SK-N-SH (cell line): ENCODE data around the gene HBEGF. TPM values are rescaled to one million over a fixed set of nuclear protein-coding genes. Genes with fewer than 3 reads are reported as not detected.
A peak's percentile ranks its signal among the peaks of the same experiment; 100 is the strongest.

Experiments
- CTCF ChIA-PET: fragments of 300-600, 350-600 bp; formaldehyde crosslinking; extraction: SDS; loops from one replicate; lab custom pipeline; 2021; lab: Yijun Ruan, JAX
- POLR2A ChIA-PET: fragments of 350-600 bp; sonication (Branson Sonifier 250); formaldehyde crosslinking; extraction: SDS; loops from one replicate; lab custom pipeline; 2020; ENCODE audit warnings: antibody characterized with exemption, inconsistent platforms; lab: Yijun Ruan, JAX
- DNase-seq: peaks from one replicate; pipeline ENCODE4 v3.0.0; 2012
- H2AFZ ChIP-seq: fragments of 200-600 bp; sonication (generic); 2 replicates; pipeline ENCODE4 v1.8.1; 2016; ENCODE audit warnings: antibody characterized with exemption, mild to moderate bottlenecking, low read depth
- H3F3A ChIP-seq: fragments of 200-600 bp; sonication (generic); replicated peaks from 2 replicates; pipeline ENCODE3; 2016; ENCODE audit warnings: antibody characterized with exemption, mild to moderate bottlenecking; ENCODE audit not compliant: insufficient read depth
- H3K27ac ChIP-seq, 2 experiments: fragments of 200-500 bp in 1 of 2; fragments of 200-600 bp in 1 of 2; sonication (Bioruptor generic) in 1 of 2; sonication (generic), shearing (Covaris generic) in 1 of 2; 2 replicates each; pipeline versions ENCODE4 v1.5.1 to v1.6.1; 2014 to 2016; ENCODE audit warnings: low read depth in 2 of 2, inconsistent platforms in 1 of 2, low read length in 1 of 2, mild to moderate bottlenecking in 1 of 2, mixed read lengths in 1 of 2
- H3K27me3 ChIP-seq: fragments of 200-600 bp; sonication (generic), shearing (Covaris generic); 2 replicates; pipeline ENCODE4 v1.6.1; 2016; ENCODE audit warnings: mixed run types; ENCODE audit not compliant: insufficient read depth
- H3K36me3 ChIP-seq, 2 experiments: fragments of 200-500 bp in 1 of 2; fragments of 200-600 bp in 1 of 2; sonication (Bioruptor generic) in 1 of 2; sonication (generic) in 1 of 2; replicated peaks in 1 of 2; 2 replicates each; pipeline versions ENCODE3 to v1.5.1; 2014 to 2016; ENCODE audit warnings: low read length in 1 of 2, mild to moderate bottlenecking in 1 of 2; ENCODE audit not compliant: insufficient read depth in 2 of 2, control insufficient read depth in 1 of 2
- H3K4me1 ChIP-seq, 2 experiments: fragments of 200-500 bp in 1 of 2; fragments of 200-600 bp in 1 of 2; sonication (Bioruptor generic) in 1 of 2; sonication (generic), shearing (Covaris generic) in 1 of 2; 2 replicates each; pipeline versions ENCODE4 v1.5.1 to v1.6.1; 2014 to 2016; ENCODE audit warnings: low read depth in 1 of 2, low read length in 1 of 2, mixed run types in 1 of 2; ENCODE audit not compliant: insufficient read depth in 2 of 2, control insufficient read depth in 1 of 2
- H3K4me2 ChIP-seq: fragments of 200-600 bp; sonication (generic), shearing (Covaris generic); 2 replicates; pipeline ENCODE4 v1.6.1; 2017; ENCODE audit warnings: mixed run types
- H3K4me3 ChIP-seq, 2 experiments: fragments of 200-500 bp in 1 of 2; fragments of 200-600 bp in 1 of 2; sonication (Bioruptor generic) in 1 of 2; sonication (generic), shearing (Covaris generic) in 1 of 2; 2 replicates each; pipeline versions ENCODE4 v1.5.1 to v1.8.1; 2014 to 2016; ENCODE audit warnings: low read depth in 2 of 2, inconsistent platforms in 1 of 2, low read length in 1 of 2, mild to moderate bottlenecking in 1 of 2, mixed read lengths in 1 of 2, moderate library complexity in 1 of 2
- H3K79me2 ChIP-seq: fragments of 200-600 bp; sonication (generic); 2 replicates; pipeline ENCODE4 v1.8.1; 2017; ENCODE audit warnings: mild to moderate bottlenecking; ENCODE audit not compliant: insufficient read depth
- H3K9ac ChIP-seq: fragments of 200-600 bp; sonication (generic); 2 replicates; pipeline ENCODE4 v1.6.1; 2017; ENCODE audit warnings: mixed run types
- H3K9me2 ChIP-seq: fragments of 200-600 bp; sonication (generic); 2 replicates; pipeline ENCODE4 v1.6.1; 2017; ENCODE audit warnings: mixed run types
- H3K9me3 ChIP-seq: fragments of 200-600 bp; sonication (generic); 2 replicates; pipeline ENCODE4 v1.6.1; 2017; ENCODE audit warnings: mixed run types, mild to moderate bottlenecking, moderate library complexity
- H4K20me1 ChIP-seq: fragments of 200-600 bp; sonication (generic); 2 replicates; pipeline ENCODE4 v1.6.1; 2017; ENCODE audit warnings: mild to moderate bottlenecking, mixed run types; ENCODE audit not compliant: insufficient read depth
- EP300 ChIP-seq, 2 experiments: IDR thresholded peaks; 2 replicates each; pipeline versions ENCODE4 v1.4.0 to v1.6.1; 2012; ENCODE audit warnings: borderline replicate concordance in 1 of 2, low read depth in 1 of 2, low read length in 1 of 2
- EZH2phosphoT487 ChIP-seq: fragments of 200-600 bp; sonication (generic); IDR thresholded peaks from 2 replicates; pipeline ENCODE4 v1.6.1; 2017; ENCODE audit warnings: low read depth, mixed run types, mild to moderate bottlenecking, antibody characterized with exemption, moderate library complexity, borderline replicate concordance
- FOSL2 ChIP-seq: IDR thresholded peaks from 2 replicates; pipeline ENCODE4 v1.4.0; 2012; ENCODE audit warnings: low read depth, mild to moderate bottlenecking, moderate library complexity, borderline replicate concordance
- FOXJ3 ChIP-seq: sonication (generic); formaldehyde crosslinking; IDR thresholded peaks from 2 replicates; pipeline ENCODE4 v1.5.1; 2020; ENCODE audit warnings: mild to moderate bottlenecking, missing genetic modification reagents
- IRF3 ChIP-seq: fragments of 150-350 bp; IDR thresholded peaks from 2 replicates; pipeline ENCODE4 v1.6.1; 2016; ENCODE audit warnings: mild to moderate bottlenecking, low read depth, low read length
- MAX ChIP-seq: IDR thresholded peaks from 2 replicates; pipeline ENCODE4 v1.4.0; 2012; ENCODE audit warnings: low read depth
- MEF2A ChIP-seq: IDR thresholded peaks from 2 replicates; pipeline ENCODE4 v1.4.0; 2012; ENCODE audit warnings: low read depth, borderline replicate concordance
- MXI1 ChIP-seq: IDR thresholded peaks from 2 replicates; pipeline ENCODE4 v1.6.1; 2012; ENCODE audit warnings: mild to moderate bottlenecking, low read depth, low read length, improper control_type of control experiment
- RFX5 ChIP-seq: IDR thresholded peaks from 2 replicates; pipeline ENCODE4 v1.6.1; 2012; ENCODE audit warnings: mild to moderate bottlenecking, improper control_type of control experiment, low read length
- RXRA ChIP-seq: IDR thresholded peaks from 2 replicates; pipeline ENCODE4 v1.4.0; 2012; ENCODE audit warnings: low read depth, mild to moderate bottlenecking, borderline replicate concordance
- TCF12 ChIP-seq: IDR thresholded peaks from 2 replicates; pipeline ENCODE4 v1.4.0; 2012
- USF2 ChIP-seq: fragments of 150-350 bp; IDR thresholded peaks from 2 replicates; pipeline ENCODE4 v1.6.1; 2017; ENCODE audit warnings: antibody characterized with exemption, low read length, low read depth, borderline replicate concordance
- ZBTB33 ChIP-seq: IDR thresholded peaks from 2 replicates; pipeline ENCODE4 v1.4.0; 2012; ENCODE audit warnings: low read depth, borderline replicate concordance
- WGBS: methylation state at CpG from one replicate; pipeline ENCODE4 v1.1.6; 2017; ENCODE audit warnings: low lambda C conversion rate; 5-methylcytosine and 5-hydroxymethylcytosine counted together
- polyA plus RNA-seq, 3 experiments: library from polyadenylated mRNA; depleted of rRNA; stranded (reverse); fragments of >200 nt; gene quantifications; 2 replicates each; pipeline ENCODE4 v1.2.3, GENCODE V29; 2012

The HBEGF gene
- polyA plus RNA-seq, 1 of the 3 experiments (the other 2 are of a cell fraction): 59.8 TPM

GRCh38 chr5:140312791-140313189 is 33.6 kb downstream of the HBEGF start:
- H3K9me2 ChIP-seq: no peaks in the 10 kb centered on the region
- H3K4me2 ChIP-seq: peak overlapping the region; percentile 56; the same call in 1 of the 2 replicates
- CTCF ChIA-PET: no interaction called here
- WGBS: 96% methylated on average over 7 of the region's 7 CpGs
- no peaks in the 10 kb centered on the region for H3K9me3 ChIP-seq
- H4K20me1 ChIP-seq: no peaks in the 10 kb centered on the region
- DNase-seq: no peak
- H3K27ac ChIP-seq: peak overlapping the region in 1 of 2 experiments; percentile 100; a peak in 2 of 4 replicates
- no peaks in the 10 kb centered on the region for H3K27me3 ChIP-seq
- TF ChIP-seq ZBTB33 (no peak), MEF2A (no peak), FOSL2 (no peak), IRF3 (no peak), RFX5 (no peak), MXI1 (no peak), RXRA (no peak), TCF12 (no peak)
- TF ChIP-seq, all 33 proteins: peak for 0
- POLR2A ChIA-PET: no interaction called here
- H3K36me3 ChIP-seq: no peaks in the 10 kb centered on the region
- H2AFZ ChIP-seq: peak overlapping the region; percentile 5; the same call in 1 of the 2 replicates
- no peak overlapping the region for H3K4me3 ChIP-seq
- H3K9ac ChIP-seq: peak overlapping the region; percentile 87; the same call in 1 of the 2 replicates
- no peaks in the 10 kb centered on the region for H3K79me2 ChIP-seq
- H3K4me1 ChIP-seq: peaks cover 0 to 29% of the 10 kb centered on the region in 2 experiments; a peak in 3 of 4 replicates
- peaks cover 38% of the 10 kb centered on the region for H3F3A ChIP-seq

- Histone ChIP-seq H3K9me3 (no peaks in the 10 kb centered on the region), H3F3A (peaks cover 34% of the 10 kb centered on the region), H3K9me2 (no peaks in the 10 kb centered on the region), H3K4me1 (peaks cover 0 to 29% of the 10 kb centered on the region in 2 experiments; a peak in 3 of 4 replicates), H3K4me3 (0 out of 4 replicates have a peak overlapping the region, but pooled peaks of 1 of the 2 experiments have one; percentile 6), H3K4me2 (peak overlapping the region; percentile 56), H3K27ac (peak overlapping the region; percentile 12 to 100; a peak in 3 of 4 replicates), H3K9ac (peak overlapping the region; percentile 87), H2AFZ (peak overlapping the region; percentile 5; the same call in 1 of the 2 replicates), H4K20me1 (no peaks in the 10 kb centered on the region), H3K36me3 (no peaks in the 10 kb centered on the region), H3K79me2 (no peaks in the 10 kb centered on the region), H3K27me3 (no peaks in the 10 kb centered on the region)
- DNase-seq: no peak
- POLR2A ChIA-PET: no interaction called here
- 8% methylated on average over 4 of the region's 4 CpGs for WGBS
- CTCF ChIA-PET: interaction anchor here (0.6 to 2.1 kb wide), 2 partner anchors 34 to 39 kb away, joined by 3 to 6 read pairs; partner anchors contain the start of gene HBEGF
- TF ChIP-seq MAX (0 out of 2 replicates have a peak, but pooled peaks have one; percentile 33), MEF2A (peak; percentile 65; the same call in 1 of the 2 replicates), TCF12 (peak; percentile 79), MXI1 (no peak), EZH2phosphoT487 (no peak), FOSL2 (peak; percentile 45; the same call in 1 of the 2 replicates), ZBTB33 (peak; percentile 59; the same call in 1 of the 2 replicates), EP300 (IDR thresholded peaks at IDR 0.05; ENCODE audit: borderline replicate concordance in 1 of 2, low read depth in 1 of 2, low read length in 1 of 2) (peak in 1 of 2 experiments; percentile 58; a peak in 1 of 4 replicates), USF2 (no peak), FOXJ3 (CRISPR knock-in tag) (no peak), RXRA (peak; percentile 72; the same call in 1 of the 2 replicates)
Measured at GRCh38 chr5:140312067-140312790, 34.2 kb downstream of the HBEGF start.
